G401 (cell line): Measurements from ENCODE around the gene MRPL28. TPM values are rescaled to one million over a fixed set of nuclear protein-coding genes. Genes with fewer than 3 reads are reported as not detected.
"Not testable (repeated sequence)": the region's sequence is repeated elsewhere in the genome, so short reads cannot be mapped to it uniquely, and the experiment has no call there.

Experiments
- DNase-seq: peaks from one replicate; pipeline ENCODE4 v3.0.0-alpha.2; 2015; ENCODE audit warnings: low spot score
- in situ Hi-C: cut with HindIII; loops from 2 replicates; pipeline ENCODE4 v1.10.0; 2016; ENCODE audit warnings: low sequenced_read_pairs, mixed read lengths
- total RNA-seq: library from RNA; depleted of rRNA; stranded (reverse); fragments of >200 nt; shearing (Covaris generic); gene quantifications from 2 replicates; pipeline ENCODE4 v1.2.3, GENCODE V29; 2014; rRNA removed

The MRPL28 gene
- 250 and 260 TPM in 2 replicates for total RNA-seq

DNA sequence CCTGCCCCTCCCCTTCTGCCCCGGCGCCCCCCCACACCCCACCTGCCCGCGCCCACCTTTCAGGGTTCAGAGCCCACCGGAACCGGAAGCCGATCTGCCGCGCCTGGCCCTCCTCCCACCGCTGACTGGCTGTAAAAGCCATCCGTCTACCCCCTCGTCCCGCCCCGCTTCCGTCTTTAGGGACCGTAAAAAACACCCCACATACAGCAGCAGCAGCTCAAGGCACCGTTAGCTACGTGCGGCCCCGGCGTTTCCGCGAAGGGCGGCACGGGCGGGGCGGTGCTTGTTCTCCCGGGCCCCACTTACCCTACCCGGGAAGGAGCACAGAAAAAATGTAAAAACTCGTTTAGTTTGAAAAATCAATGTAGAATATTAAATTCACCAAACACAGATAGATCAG lies at the start of gene MRPL28:
Gene MRPL28 (minus strand): TSS at position 96 of the 400 bp plus-strand sequence. CDS start 320 bp downstream, outside the sequence.
- in situ Hi-C loops = no loop called here
- peak; percentile 97 for DNase-seq

- in situ Hi-C loops, DNase-seq: not testable (repeated sequence)
Observed at GRCh38 chr16:415170-415498, 44.8 kb upstream of the MRPL28 start.

GRCh38 chr16:414395-415169 lies 44.2 kb upstream of the MRPL28 start:
- DNase-seq = no peak

DNA sequence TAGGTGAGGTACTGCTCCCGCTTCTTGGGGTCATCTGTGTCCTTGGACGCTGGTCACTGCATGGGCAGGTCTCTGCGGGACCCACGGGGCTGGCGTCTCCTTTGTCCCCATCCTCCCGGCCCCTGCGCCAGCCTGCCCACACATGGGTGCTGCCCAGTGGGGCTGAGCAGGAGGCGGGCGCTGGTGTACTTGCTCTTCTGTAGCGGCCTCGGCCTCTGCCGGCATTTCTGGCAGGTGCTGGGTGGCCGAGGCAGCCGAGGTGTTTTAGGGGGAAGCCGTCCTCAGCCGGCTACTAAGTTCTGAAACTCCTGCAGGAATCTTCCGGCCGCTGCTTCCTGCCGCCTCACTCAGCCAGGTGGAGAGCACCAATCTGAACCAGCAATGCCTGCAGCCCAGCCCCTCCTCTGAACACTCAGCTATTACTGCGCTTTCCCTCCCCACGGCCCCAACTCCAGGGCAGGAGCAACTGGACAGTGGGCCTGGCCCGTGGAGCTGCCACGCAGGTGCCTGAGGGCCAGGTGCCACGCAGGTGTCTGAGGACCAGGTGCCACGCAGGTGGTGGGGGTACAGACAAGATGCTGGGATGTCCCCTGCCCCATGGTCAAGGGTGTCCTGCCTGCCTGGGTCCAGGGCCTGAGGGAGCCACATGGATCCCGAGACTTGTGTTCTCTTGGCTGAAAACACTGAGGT lies 41.4 kb upstream of the MRPL28 start:
- no peak for DNase-seq
- in situ Hi-C loops = no loop called here

More at GRCh38 chr16:414395-415169, 44.2 kb upstream of the MRPL28 start:
- in situ Hi-C loops = no loop called here

GRCh38 chr16:410516-411178 lies 40.3 kb upstream of the MRPL28 start:
- no peak for DNase-seq

GRCh38 chr16:407253-407652 lies 36.9 kb upstream of the MRPL28 start:
- in situ Hi-C loops = no loop called here
- DNase-seq = no peak

More at GRCh38 chr16:410516-411178, 40.3 kb upstream of the MRPL28 start:
- in situ Hi-C loops = no loop called here

GRCh38 chr16:405548-406506 lies 35.5 kb upstream of the MRPL28 start:
- in situ Hi-C loops = no loop called here
- no peak for DNase-seq

- DNase-seq = no peak
- in situ Hi-C loops = no loop called here
Observed at GRCh38 chr16:404971-405486, 34.7 kb upstream of the MRPL28 start.

- in situ Hi-C loops = no loop called here
Observed at GRCh38 chr16:401468-402348, 31.4 kb upstream of the MRPL28 start, which contains the start of gene DECR2. DECR2 (plus strand) TSS chr16:401885; CDS start chr16:401964, 79 bp downstream.

GRCh38 chr16:400061-400591 lies 29.8 kb upstream of the MRPL28 start:
- in situ Hi-C loops = no loop called here
- DNase-seq = no peak

More at GRCh38 chr16:401468-402348, 31.4 kb upstream of the MRPL28 start, which contains the start of gene DECR2:
- DNase-seq = peak; percentile 93

GRCh38 chr16:399340-400019 lies 29.1 kb upstream of the MRPL28 start:
- in situ Hi-C loops = no loop called here
- no peak for DNase-seq

DNA sequence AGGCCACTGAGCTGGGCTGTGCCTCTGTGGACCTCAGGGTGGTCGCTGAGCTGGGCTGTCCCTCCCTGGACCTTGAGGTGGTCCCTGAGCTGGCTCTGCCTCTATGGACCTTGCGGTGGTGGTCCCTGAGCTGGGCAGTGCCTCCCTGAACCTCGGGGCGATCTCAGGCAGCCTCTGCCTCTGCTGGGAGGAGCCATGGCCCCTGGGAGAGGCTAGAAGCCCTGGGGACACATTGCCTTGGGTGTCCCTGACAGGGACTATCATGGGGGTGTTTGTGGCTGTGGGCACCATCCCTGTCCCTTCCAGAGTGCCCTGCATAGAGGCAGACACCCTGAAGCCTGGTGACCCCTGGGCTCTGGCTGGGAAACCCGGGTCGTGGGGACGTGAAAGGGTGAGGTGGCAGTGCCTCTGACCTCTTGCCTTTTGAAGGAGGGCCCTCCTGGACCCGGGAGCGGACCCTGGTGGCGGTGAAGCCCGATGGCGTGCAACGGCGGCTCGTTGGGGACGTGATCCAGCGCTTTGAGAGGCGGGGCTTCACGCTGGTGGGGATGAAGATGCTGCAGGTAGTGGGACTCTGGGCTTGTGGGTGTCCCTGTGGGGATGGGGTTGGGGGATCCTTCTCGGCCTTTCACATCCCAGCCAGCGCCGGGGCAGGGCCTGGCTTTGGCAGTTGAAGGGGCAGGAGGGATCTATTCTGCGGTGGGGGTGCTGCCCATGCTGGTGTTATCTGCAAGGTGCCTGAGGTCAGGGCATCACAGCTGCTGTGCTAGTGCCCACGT lies 28.4 kb upstream of the MRPL28 start:
- DNase-seq = no peak

DNA sequence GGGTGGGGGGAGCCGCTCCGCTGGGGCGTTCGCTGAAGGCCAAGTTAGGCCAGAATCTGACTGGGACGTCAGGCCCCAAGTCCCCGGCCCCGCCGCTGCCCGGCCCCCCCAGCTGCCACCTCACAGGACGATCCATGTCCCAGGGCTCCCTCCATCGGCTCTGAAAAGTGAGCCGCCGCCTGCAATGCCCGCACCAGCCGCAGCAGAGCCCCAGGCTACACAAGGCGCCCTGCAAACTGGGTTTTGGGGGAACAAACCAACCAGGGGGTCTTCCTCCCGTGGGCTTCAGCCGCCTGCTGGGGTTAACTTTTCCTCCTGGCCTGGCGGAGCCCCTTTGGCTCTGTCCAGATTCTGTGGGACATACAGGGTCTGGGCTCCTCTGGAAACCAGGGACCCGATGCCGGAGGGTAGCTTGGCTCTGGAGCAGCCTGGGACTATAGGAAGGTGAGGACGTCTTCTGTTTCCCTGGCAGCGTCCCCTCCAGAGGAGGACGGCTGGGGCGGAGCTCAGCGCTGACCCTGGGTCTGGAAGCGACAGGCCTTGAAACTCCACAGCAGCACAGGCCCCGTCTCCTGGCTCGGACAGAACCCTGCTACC lies 27.5 kb upstream of the MRPL28 start:
- DNase-seq = peak; percentile 67
- in situ Hi-C loops = no loop called here

More for the DNA sequence above, 28.4 kb upstream of the MRPL28 start:
- in situ Hi-C loops = no loop called here

- in situ Hi-C loops = no loop called here
- no peak for DNase-seq
Observed at GRCh38 chr16:397135-397661, 26.9 kb upstream of the MRPL28 start, which contains the start of gene NME4. NME4 (plus strand) TSS chr16:397199; CDS start chr16:397223, 24 bp downstream.

DNA sequence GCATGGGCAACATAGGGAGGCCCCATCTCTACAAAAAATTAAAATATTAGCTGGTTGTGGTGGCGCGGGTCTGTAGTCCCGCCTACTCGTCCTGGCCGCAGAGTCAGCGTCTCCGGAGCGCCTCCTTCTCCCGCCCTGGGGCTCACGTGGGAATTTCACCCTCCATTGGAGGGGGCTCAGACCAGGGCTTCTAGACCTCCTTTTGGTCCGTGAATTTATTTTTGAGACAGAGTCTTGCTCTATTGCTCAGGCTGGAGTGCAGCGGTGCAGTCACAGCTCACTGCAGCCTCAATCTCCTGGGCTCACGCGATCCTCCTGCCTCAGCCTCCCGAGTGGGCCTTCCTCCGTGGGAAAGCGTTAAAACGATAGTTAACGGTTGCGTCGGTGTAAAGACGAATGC lies 26.3 kb upstream of the MRPL28 start:
- in situ Hi-C loops = no loop called here
- DNase-seq = peak; percentile 71
